HL-60 (cell line): ENCODE results near the gene COPB1.

Experiments
- DNase-seq, 2 experiments: peaks; one replicate each; pipeline ENCODE4 v3.0.0-alpha.2; 2010 to 2020; ENCODE audit warnings: low read depth in 1 of 2, low spot score in 1 of 2
- H3K27ac ChIP-seq: fragments of 250-450 bp; sonication (Bioruptor Pico); replicated peaks from 2 replicates; pipeline ENCODE4 v1.5.1; 2020; ENCODE audit warnings: mild to moderate bottlenecking, moderate library complexity
- H3K27me3 ChIP-seq: fragments of 250-450 bp; sonication (Bioruptor Pico); 2 replicates; pipeline ENCODE4 v1.5.1; 2021; ENCODE audit warnings: mild to moderate bottlenecking, moderate library complexity; ENCODE audit not compliant: insufficient read depth, poor library complexity, severe bottlenecking
- H3K4me3 ChIP-seq: replicated peaks from 2 replicates; pipeline ENCODE4 v1.5.1; 2011; ENCODE audit warnings: mild to moderate bottlenecking, control low read depth, low read length; ENCODE audit not compliant: insufficient read depth
- GABPA ChIP-seq: IDR thresholded peaks from 2 replicates; pipeline ENCODE4 v1.6.1; 2012; ENCODE audit warnings: low read depth
- POLR2AphosphoS5 ChIP-seq: IDR thresholded peaks from 2 replicates; pipeline ENCODE4 v1.6.1; 2012; ENCODE audit warnings: low read depth
- SPI1 ChIP-seq: IDR thresholded peaks from 2 replicates; pipeline ENCODE4 v1.6.1; 2012; ENCODE audit warnings: low read depth, mild to moderate bottlenecking, borderline replicate concordance
- TF ChIP-seq, protein P1 (sequence below): IDR thresholded peaks from 2 replicates; pipeline ENCODE4 v1.6.1; 2012; ENCODE audit warnings: low read depth; ENCODE audit not compliant: insufficient replicate concordance
- TF ChIP-seq, protein P2 (sequence below): IDR thresholded peaks from one replicate; pipeline ENCODE4 v1.5.1; 2011; ENCODE audit warnings: low read length, control low read depth, inconsistent platforms; ENCODE audit not compliant: insufficient read depth

Gene COPB1

DNA sequence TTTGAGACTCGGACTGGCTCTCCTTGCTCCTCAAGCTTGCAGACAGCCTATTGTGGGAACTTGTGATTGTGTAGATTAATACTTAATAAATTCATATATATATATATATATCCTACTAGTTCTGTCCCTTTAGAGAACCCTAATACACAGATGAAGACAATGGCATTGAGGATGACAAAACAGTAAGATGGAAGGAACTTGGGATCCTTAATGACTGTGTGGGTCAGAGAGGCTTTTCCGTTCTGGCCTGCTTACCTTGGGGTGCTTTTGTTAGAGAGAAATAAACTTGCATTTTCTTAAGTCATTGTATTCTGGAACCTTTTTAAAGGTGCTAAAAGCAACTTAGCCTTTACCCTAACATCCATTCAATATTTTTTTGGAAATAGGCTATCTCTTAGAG lies 91.0 kb downstream of the COPB1 start:
- peaks cover 3% of the 10 kb centered on the region for H3K27me3 ChIP-seq
- TF ChIP-seq, protein P1, sequence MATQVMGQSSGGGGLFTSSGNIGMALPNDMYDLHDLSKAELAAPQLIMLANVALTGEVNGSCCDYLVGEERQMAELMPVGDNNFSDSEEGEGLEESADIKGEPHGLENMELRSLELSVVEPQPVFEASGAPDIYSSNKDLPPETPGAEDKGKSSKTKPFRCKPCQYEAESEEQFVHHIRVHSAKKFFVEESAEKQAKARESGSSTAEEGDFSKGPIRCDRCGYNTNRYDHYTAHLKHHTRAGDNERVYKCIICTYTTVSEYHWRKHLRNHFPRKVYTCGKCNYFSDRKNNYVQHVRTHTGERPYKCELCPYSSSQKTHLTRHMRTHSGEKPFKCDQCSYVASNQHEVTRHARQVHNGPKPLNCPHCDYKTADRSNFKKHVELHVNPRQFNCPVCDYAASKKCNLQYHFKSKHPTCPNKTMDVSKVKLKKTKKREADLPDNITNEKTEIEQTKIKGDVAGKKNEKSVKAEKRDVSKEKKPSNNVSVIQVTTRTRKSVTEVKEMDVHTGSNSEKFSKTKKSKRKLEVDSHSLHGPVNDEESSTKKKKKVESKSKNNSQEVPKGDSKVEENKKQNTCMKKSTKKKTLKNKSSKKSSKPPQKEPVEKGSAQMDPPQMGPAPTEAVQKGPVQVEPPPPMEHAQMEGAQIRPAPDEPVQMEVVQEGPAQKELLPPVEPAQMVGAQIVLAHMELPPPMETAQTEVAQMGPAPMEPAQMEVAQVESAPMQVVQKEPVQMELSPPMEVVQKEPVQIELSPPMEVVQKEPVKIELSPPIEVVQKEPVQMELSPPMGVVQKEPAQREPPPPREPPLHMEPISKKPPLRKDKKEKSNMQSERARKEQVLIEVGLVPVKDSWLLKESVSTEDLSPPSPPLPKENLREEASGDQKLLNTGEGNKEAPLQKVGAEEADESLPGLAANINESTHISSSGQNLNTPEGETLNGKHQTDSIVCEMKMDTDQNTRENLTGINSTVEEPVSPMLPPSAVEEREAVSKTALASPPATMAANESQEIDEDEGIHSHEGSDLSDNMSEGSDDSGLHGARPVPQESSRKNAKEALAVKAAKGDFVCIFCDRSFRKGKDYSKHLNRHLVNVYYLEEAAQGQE = no peak
- no peak for TF ChIP-seq POLR2AphosphoS5
- no peak for TF ChIP-seq GABPA
- TF ChIP-seq, protein P2, sequence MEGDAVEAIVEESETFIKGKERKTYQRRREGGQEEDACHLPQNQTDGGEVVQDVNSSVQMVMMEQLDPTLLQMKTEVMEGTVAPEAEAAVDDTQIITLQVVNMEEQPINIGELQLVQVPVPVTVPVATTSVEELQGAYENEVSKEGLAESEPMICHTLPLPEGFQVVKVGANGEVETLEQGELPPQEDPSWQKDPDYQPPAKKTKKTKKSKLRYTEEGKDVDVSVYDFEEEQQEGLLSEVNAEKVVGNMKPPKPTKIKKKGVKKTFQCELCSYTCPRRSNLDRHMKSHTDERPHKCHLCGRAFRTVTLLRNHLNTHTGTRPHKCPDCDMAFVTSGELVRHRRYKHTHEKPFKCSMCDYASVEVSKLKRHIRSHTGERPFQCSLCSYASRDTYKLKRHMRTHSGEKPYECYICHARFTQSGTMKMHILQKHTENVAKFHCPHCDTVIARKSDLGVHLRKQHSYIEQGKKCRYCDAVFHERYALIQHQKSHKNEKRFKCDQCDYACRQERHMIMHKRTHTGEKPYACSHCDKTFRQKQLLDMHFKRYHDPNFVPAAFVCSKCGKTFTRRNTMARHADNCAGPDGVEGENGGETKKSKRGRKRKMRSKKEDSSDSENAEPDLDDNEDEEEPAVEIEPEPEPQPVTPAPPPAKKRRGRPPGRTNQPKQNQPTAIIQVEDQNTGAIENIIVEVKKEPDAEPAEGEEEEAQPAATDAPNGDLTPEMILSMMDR = no peak
- TF ChIP-seq SPI1 = no peak
- no peak overlapping the region for H3K4me3 ChIP-seq
- no peak overlapping the region for H3K27ac ChIP-seq
- DNase-seq = no peak
